Liver (tissue), 3 donors: ENCODE measurements around the gene CARS1.

ENCODE experiments used
- GABPA ChIP-seq, 2 donors: IDR thresholded peaks in 1 of 2; conservative IDR thresholded peaks in 1 of 2; 2 replicates each; pipeline ENCODE4 v1.6.1; 2016; ENCODE audit warnings: antibody characterized with exemption in 2 of 2, mild to moderate bottlenecking in 1 of 2, moderate library complexity in 1 of 2
- JUND ChIP-seq, 2 donors: IDR thresholded peaks; 2 replicates each; pipeline ENCODE4 v1.6.1; 2016; ENCODE audit warnings: antibody characterized with exemption in 2 of 2
- MAX ChIP-seq: IDR thresholded peaks from 2 replicates; pipeline ENCODE4 v1.6.1; 2016; ENCODE audit warnings: antibody characterized with exemption
- RAD21 ChIP-seq, 2 donors: IDR thresholded peaks; 2 replicates each; pipeline ENCODE4 v1.6.1; 2016; ENCODE audit warnings: antibody characterized with exemption in 2 of 2, mild to moderate bottlenecking in 2 of 2
- SP1 ChIP-seq: IDR thresholded peaks from 2 replicates; pipeline ENCODE4 v1.6.1; 2018; ENCODE audit warnings: antibody characterized with exemption, mild to moderate bottlenecking
- TAF1 ChIP-seq: conservative IDR thresholded peaks from 2 replicates; pipeline ENCODE4 v1.6.1; 2016; ENCODE audit warnings: antibody characterized with exemption, mild to moderate bottlenecking
- YY1 ChIP-seq: IDR thresholded peaks from 2 replicates; pipeline ENCODE4 v1.6.1; 2016; ENCODE audit warnings: antibody characterized with exemption, mild to moderate bottlenecking
- TF ChIP-seq, protein P1 (sequence below): fragments of 150-350 bp; IDR thresholded peaks from 2 replicates; pipeline ENCODE4 v1.5.1; 2017; ENCODE audit warnings: improper control_type of control experiment, low read depth, low read length; ENCODE audit not compliant: missing input control
- donor health status: healthy.
- donor health status: healthy.

DNA sequence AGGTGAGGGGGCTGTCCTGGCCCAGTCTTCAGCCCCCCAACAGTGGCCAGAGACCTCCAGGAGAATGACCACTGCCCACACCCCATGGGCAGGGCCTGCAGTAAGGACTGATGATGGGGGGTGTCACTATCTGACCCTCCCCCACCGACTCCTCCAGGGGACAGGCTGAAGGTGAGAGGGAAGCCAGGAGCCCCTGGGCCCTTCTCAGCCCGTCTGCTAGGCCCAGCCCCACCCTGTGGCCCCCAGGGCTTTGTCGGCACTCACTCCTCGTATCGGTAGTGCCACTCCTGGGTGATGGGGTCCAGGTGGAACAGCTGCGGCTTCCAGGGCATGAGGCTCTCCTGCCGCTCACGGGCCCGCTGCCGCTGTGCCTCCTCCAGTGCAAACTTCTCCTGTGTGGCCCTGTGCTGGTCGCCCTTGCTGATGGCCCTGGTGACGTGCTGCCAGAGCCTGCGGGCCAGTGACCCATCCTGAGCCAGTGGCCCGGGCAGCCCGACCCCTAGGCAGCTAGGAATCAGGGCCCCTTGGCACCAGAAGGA is 35.4 kb upstream of the CARS1 start:
- TF ChIP-seq, protein P1, sequence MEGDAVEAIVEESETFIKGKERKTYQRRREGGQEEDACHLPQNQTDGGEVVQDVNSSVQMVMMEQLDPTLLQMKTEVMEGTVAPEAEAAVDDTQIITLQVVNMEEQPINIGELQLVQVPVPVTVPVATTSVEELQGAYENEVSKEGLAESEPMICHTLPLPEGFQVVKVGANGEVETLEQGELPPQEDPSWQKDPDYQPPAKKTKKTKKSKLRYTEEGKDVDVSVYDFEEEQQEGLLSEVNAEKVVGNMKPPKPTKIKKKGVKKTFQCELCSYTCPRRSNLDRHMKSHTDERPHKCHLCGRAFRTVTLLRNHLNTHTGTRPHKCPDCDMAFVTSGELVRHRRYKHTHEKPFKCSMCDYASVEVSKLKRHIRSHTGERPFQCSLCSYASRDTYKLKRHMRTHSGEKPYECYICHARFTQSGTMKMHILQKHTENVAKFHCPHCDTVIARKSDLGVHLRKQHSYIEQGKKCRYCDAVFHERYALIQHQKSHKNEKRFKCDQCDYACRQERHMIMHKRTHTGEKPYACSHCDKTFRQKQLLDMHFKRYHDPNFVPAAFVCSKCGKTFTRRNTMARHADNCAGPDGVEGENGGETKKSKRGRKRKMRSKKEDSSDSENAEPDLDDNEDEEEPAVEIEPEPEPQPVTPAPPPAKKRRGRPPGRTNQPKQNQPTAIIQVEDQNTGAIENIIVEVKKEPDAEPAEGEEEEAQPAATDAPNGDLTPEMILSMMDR: no peak
- TF ChIP-seq GABPA (IDR thresholded peaks at IDR 0.05 in 1 of 2, conservative IDR thresholded peaks at IDR 0.05 in 1 of 2) (no peak), JUND (IDR thresholded peaks at IDR 0.05) (no peak), TAF1 (no peak), SP1 (no peak), YY1 (no peak), RAD21 (IDR thresholded peaks at IDR 0.05) (no peak), MAX (no peak)
